K562 (cell line): ENCODE results near the gene TMEM60. TPM values are rescaled to one million over a fixed set of nuclear protein-coding genes. Genes with fewer than 3 reads are reported as not detected.

Experiments
- ARNT ChIP-seq, 2 experiments: fragments of 450-650 bp; IDR thresholded peaks; 2 replicates each; pipeline ENCODE4 v1.6.1; 2016; ENCODE audit warnings: mild to moderate bottlenecking in 1 of 2
- BCLAF1 ChIP-seq, 2 experiments: fragments of 450-650 bp in 1 of 2; IDR thresholded peaks; 2 replicates each; pipeline ENCODE4 v1.6.1; 2011 to 2017; ENCODE audit warnings: low read depth in 2 of 2, antibody characterized with exemption in 1 of 2, borderline replicate concordance in 1 of 2, low read length in 1 of 2, mild to moderate bottlenecking in 1 of 2, mixed read lengths in 1 of 2; ENCODE audit not compliant: control insufficient read depth in 1 of 2
- CCAR2 ChIP-seq: fragments of 200-400 bp; formaldehyde crosslinking; IDR thresholded peaks from 2 replicates; pipeline ENCODE4 v1.6.1; 2017; ENCODE audit warnings: mild to moderate bottlenecking, low read depth, low read length
- CREB1 ChIP-seq, 2 experiments: sonication (generic) in 1 of 2; formaldehyde crosslinking in 1 of 2; IDR thresholded peaks; 2 replicates each; pipeline versions ENCODE4 v1.6.1 to v1.8.0; 2012 to 2022; ENCODE audit warnings: inconsistent platforms in 1 of 2, mild to moderate bottlenecking in 1 of 2, missing genetic modification reagents in 1 of 2, moderate library complexity in 1 of 2
- E2F1 ChIP-seq: sonication (generic); formaldehyde crosslinking; IDR thresholded peaks from 2 replicates; pipeline ENCODE4 v1.8.1; 2023; ENCODE audit warnings: mild to moderate bottlenecking, missing genetic modification reagents, moderate library complexity
- GTF2E2 ChIP-seq: fragments of 200-800 bp; sonication (Bioruptor generic); IDR thresholded peaks from 2 replicates; pipeline ENCODE4 v1.6.1; 2016; ENCODE audit warnings: missing genetic modification characterization, missing compliant biosample characterization
- HDAC1 ChIP-seq, 2 experiments: fragments of 450-650 bp; IDR thresholded peaks; 2 replicates each; pipeline ENCODE4 v1.6.1; 2016 to 2017; ENCODE audit warnings: inconsistent platforms in 1 of 2, mild to moderate bottlenecking in 1 of 2, moderate library complexity in 1 of 2
- HMGN3 ChIP-seq: IDR thresholded peaks from 2 replicates; pipeline ENCODE4 v1.6.1; 2011; ENCODE audit warnings: borderline replicate concordance, low read depth, mild to moderate bottlenecking, mixed read lengths, low read length; ENCODE audit not compliant: insufficient read length; ENCODE audit errors: extremely low read depth
- HNRNPLL ChIP-seq: fragments of 200-400 bp; formaldehyde crosslinking; IDR thresholded peaks from 2 replicates; pipeline ENCODE4 v1.6.1; 2017; ENCODE audit warnings: low read length, low read depth, mild to moderate bottlenecking; ENCODE audit not compliant: poor library complexity, severe bottlenecking
- HNRNPUL1 ChIP-seq: fragments of 200-400 bp; formaldehyde crosslinking; IDR thresholded peaks from 2 replicates; pipeline ENCODE4 v1.6.1; 2017; ENCODE audit warnings: low read length
- MIER1 ChIP-seq: fragments of 450-650 bp; IDR thresholded peaks from 2 replicates; pipeline ENCODE4 v1.6.1; 2016; ENCODE audit warnings: antibody characterized with exemption, mild to moderate bottlenecking, low read depth
- MITF ChIP-seq: IDR thresholded peaks from 2 replicates; pipeline ENCODE4 v1.6.1; 2014; ENCODE audit warnings: antibody characterized with exemption
- MTF1 ChIP-seq: fragments of 250-450 bp; sonication (Bioruptor Pico); IDR thresholded peaks from 2 replicates; pipeline ENCODE4 v1.9.0; 2021; ENCODE audit warnings: moderate library complexity, mild to moderate bottlenecking, inconsistent platforms, borderline replicate concordance
- NR3C1 ChIP-seq: sonication (generic); formaldehyde crosslinking; IDR thresholded peaks from 2 replicates; pipeline ENCODE4 v1.8.1; 2022; ENCODE audit warnings: missing genetic modification reagents
- SLC30A9 ChIP-seq: fragments of 250-450 bp; sonication (Bioruptor Pico); IDR thresholded peaks from 2 replicates; pipeline ENCODE4 v1.8.0; 2022; ENCODE audit warnings: mild to moderate bottlenecking, moderate library complexity
- ZNF212 ChIP-seq: fragments of 450-650 bp; formaldehyde crosslinking; IDR thresholded peaks from 2 replicates; pipeline ENCODE4 v1.4.0; 2020; ENCODE audit warnings: mild to moderate bottlenecking
- ZNF384 ChIP-seq: IDR thresholded peaks from 2 replicates; pipeline ENCODE4 v1.6.1; 2012; ENCODE audit warnings: low read depth, low read length, improper control_type of control experiment
- ZNF395 ChIP-seq: fragments of 200-800 bp; sonication (Bioruptor generic); IDR thresholded peaks from 2 replicates; pipeline ENCODE4 v1.6.1; 2017; ENCODE audit warnings: missing genetic modification characterization, missing compliant biosample characterization
- ZNF561 ChIP-seq: fragments of 450-650 bp; formaldehyde crosslinking; conservative IDR thresholded peaks from 2 replicates; pipeline ENCODE4 v1.4.0; 2020; ENCODE audit warnings: mild to moderate bottlenecking, moderate library complexity
- ZNF717 ChIP-seq: fragments of 250-450 bp; sonication (Bioruptor Pico); IDR thresholded peaks from 2 replicates; pipeline ENCODE4 v1.5.0; 2021
- polyA plus RNA-seq, 8 experiments: library from polyadenylated mRNA; depleted of rRNA in 4 of 8; stranded (reverse) in 5 of 8; unstranded in 3 of 8; fragments of >200 nt; fragmentation: Nextera tagmentation in 2 of 8; fragmentation: Illumina TruSeq in 1 of 8; extraction: Ambion mirVana in 2 of 8; extraction: Trizol in 1 of 8; gene quantifications; 2 replicates each; pipeline versions ENCODE4 v1.2.1 to v1.2.3, GENCODE V29; 2011 to 2014; ENCODE audit warnings: inconsistent platforms in 1 of 8, missing spikeins in 1 of 8
- total RNA-seq, 7 experiments: library from RNA; depleted of rRNA in 6 of 7; stranded (reverse); fragments of >200 nt in 6 of 7; fragmentation: Illumina TruSeq in 2 of 7; extraction: Trizol in 2 of 7; gene quantifications; 2 replicates each; pipeline versions ENCODE4 v1.2.1 to v1.2.3, GENCODE V29; 2011 to 2021; ENCODE audit warnings: low replicate concordance in 1 of 7

TMEM60 gene
- total and polyA plus RNA-seq, 9 of the 15 experiments (the other 6 are each of a cell fraction or from before 2014, with no cell fraction given) = 12.5 to 140 (median 38.4) TPM

GRCh38 chr7:77846317-77847092 lies 48.3 kb upstream of the TMEM60 start (continued):
- TF ChIP-seq ZNF717 = no peak
- no peak for TF ChIP-seq GTF2E2
- no peak for TF ChIP-seq CCAR2
- no peak for TF ChIP-seq MTF1
- no peak for TF ChIP-seq ZNF395 (CRISPR knock-in tag)
- TF ChIP-seq HNRNPLL = no peak
- peak in 1 of 2 experiments; percentile 32; a peak in 1 of 4 replicates for TF ChIP-seq BCLAF1 (IDR thresholded peaks at IDR 0.05; ENCODE audit: borderline replicate concordance in 1 of 2, control insufficient read depth in 1 of 2, low read depth in 2 of 2, low read length in 1 of 2)
- no peak for TF ChIP-seq MIER1
- TF ChIP-seq SLC30A9 (CRISPR knock-in tag) = no peak
- no peak for TF ChIP-seq NR3C1 (CRISPR knock-in tag)
- TF ChIP-seq CREB1 (IDR thresholded peaks at IDR 0.05) = no peak
- TF ChIP-seq CREB1 (CRISPR knock-in tag; IDR thresholded peaks at IDR 0.05) = no peak
- no peak for TF ChIP-seq ARNT (IDR thresholded peaks at IDR 0.05)
- TF ChIP-seq HMGN3 = no peak
- no peak for TF ChIP-seq HNRNPUL1
- no peak for TF ChIP-seq ZNF212 (CRISPR knock-in tag)
- TF ChIP-seq ZNF561 (CRISPR knock-in tag) = no peak
- TF ChIP-seq MITF = no peak
- TF ChIP-seq E2F1 (CRISPR knock-in tag) = no peak
- TF ChIP-seq ZNF384 = no peak
- TF ChIP-seq HDAC1 (IDR thresholded peaks at IDR 0.05) = no peak
